AG10803 (cell line): Measurements from ENCODE around the gene TACSTD2.

Experiments
- DNase-seq: peaks from one replicate; pipeline ENCODE4 v3.0.0; 2010; ENCODE audit warnings: low read depth
- H3K4me3 ChIP-seq: 2 replicates; pipeline ENCODE4 v1.5.1; 2011; ENCODE audit warnings: mild to moderate bottlenecking, low read length, control low read depth
- CTCF ChIP-seq: conservative IDR thresholded peaks from 2 replicates; pipeline ENCODE4 v1.5.1; 2011; ENCODE audit warnings: mild to moderate bottlenecking, low read length, control low read depth, inconsistent platforms

Gene TACSTD2

GRCh38 chr1:58581641-58582040 is 4.6 kb upstream of the TACSTD2 start:
- no peak for DNase-seq
- H3K4me3 ChIP-seq: no peak overlapping the region
- TF ChIP-seq CTCF: no peak

GRCh38 chr1:58580186-58580585 is 3.1 kb upstream of the TACSTD2 start:
- no peak for DNase-seq
- TF ChIP-seq CTCF: no peak
- no peak overlapping the region for H3K4me3 ChIP-seq

GRCh38 chr1:58577654-58578030 is 590 bp upstream of the TACSTD2 start:
- H3K4me3 ChIP-seq: peak overlapping the region; percentile 31; the same call in 1 of the 2 replicates
- TF ChIP-seq CTCF: no peak
- no peak for DNase-seq

- no peak for TF ChIP-seq CTCF
- H3K4me3 ChIP-seq: peak overlapping the region; percentile 41
- DNase-seq: no peak
These were observed 726 bp downstream of the TACSTD2 start for GRCh38 chr1:58576325-58576726.

- peak overlapping the region; percentile 41 for H3K4me3 ChIP-seq
- DNase-seq: no peak
- no peak for TF ChIP-seq CTCF
These were observed 1.3 kb downstream of the TACSTD2 start for GRCh38 chr1:58575551-58576324.

GRCh38 chr1:58574816-58575215 is 2.2 kb downstream of the TACSTD2 start:
- no peak overlapping the region for H3K4me3 ChIP-seq
- no peak for TF ChIP-seq CTCF
- DNase-seq: no peak
